ENCODE results near the gene INPP4B. TPM values are rescaled to one million over a fixed set of nuclear protein-coding genes. Genes with fewer than 3 reads are reported as not detected.

Gene INPP4B
- total RNA-seq, 3 donors from 2014 or later = 15.8 to 113 (median 93.4) TPM

GRCh38 chr4:142559986-142560385, 286.1 kb downstream of the INPP4B start:
- no peaks in the 10 kb centered on the region for H3K9me3 ChIP-seq
- H3K27me3 ChIP-seq = no peaks in the 10 kb centered on the region
- no peak for DNase-seq (ENCODE audit: low spot score in 2 of 2)
- no peak overlapping the region for H3K4me3 ChIP-seq
- no peaks in the 10 kb centered on the region for H3K36me3 ChIP-seq
- TF ChIP-seq POLR2AphosphoS5 (IDR thresholded peaks at IDR 0.05) (no peak), CTCF (IDR thresholded peaks at IDR 0.05) (no peak), POLR2A (IDR thresholded peaks at IDR 0.05) (no peak)
- H3K27ac ChIP-seq = no peak overlapping the region
- H3K4me1 ChIP-seq = no peaks in the 10 kb centered on the region
- intact Hi-C loops (cut with DNase I; ENCODE audit: low total_unique reads) = no loop called here

DNA sequence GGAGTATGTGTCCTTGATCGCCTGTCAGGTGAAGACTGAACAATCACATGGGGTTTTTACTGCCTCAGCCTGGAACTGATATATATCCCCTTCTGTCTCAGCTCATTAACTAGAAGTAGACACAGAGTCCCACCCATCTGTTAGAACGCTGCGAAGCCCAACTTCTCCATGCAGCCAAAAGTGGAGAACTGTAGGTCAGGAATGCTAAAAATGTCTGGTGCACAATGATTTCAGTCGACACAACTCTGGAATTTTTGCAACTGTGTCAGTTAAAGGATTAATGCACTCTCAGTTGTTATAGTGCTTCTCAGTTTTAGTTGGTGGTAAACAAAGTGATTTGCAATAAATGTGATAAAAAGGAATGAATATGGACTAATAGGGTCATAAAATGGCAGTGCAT, 287.2 kb downstream of the INPP4B start:
- no peak overlapping the region for H3K4me3 ChIP-seq
- no peaks in the 10 kb centered on the region for H3K36me3 ChIP-seq
- intact Hi-C loops (cut with DNase I; ENCODE audit: low total_unique reads) = no loop called here
- no peaks in the 10 kb centered on the region for H3K9me3 ChIP-seq
- no peak for TF ChIP-seq POLR2A (IDR thresholded peaks at IDR 0.05)
- TF ChIP-seq POLR2AphosphoS5 (IDR thresholded peaks at IDR 0.05) = no peak
- TF ChIP-seq CTCF (IDR thresholded peaks at IDR 0.05) = no peak
- H3K4me1 ChIP-seq = no peaks in the 10 kb centered on the region
- DNase-seq (ENCODE audit: low spot score in 2 of 2) = no peak
- H3K27me3 ChIP-seq = no peaks in the 10 kb centered on the region
- no peak overlapping the region for H3K27ac ChIP-seq

GRCh38 chr4:142557239-142557801, 288.8 kb downstream of the INPP4B start:
- H3K4me1 ChIP-seq = no peaks in the 10 kb centered on the region
- H3K4me3 ChIP-seq = no peak overlapping the region
- no peaks in the 10 kb centered on the region for H3K9me3 ChIP-seq
- H3K27me3 ChIP-seq = no peaks in the 10 kb centered on the region
- no peak overlapping the region for H3K27ac ChIP-seq
- TF ChIP-seq POLR2A (IDR thresholded peaks at IDR 0.05) (no peak), POLR2AphosphoS5 (IDR thresholded peaks at IDR 0.05) (no peak), CTCF (IDR thresholded peaks at IDR 0.05) (no peak)
- no peaks in the 10 kb centered on the region for H3K36me3 ChIP-seq
- intact Hi-C loops (cut with DNase I; ENCODE audit: low total_unique reads) = no loop called here
- DNase-seq (ENCODE audit: low spot score in 2 of 2) = no peak

DNA sequence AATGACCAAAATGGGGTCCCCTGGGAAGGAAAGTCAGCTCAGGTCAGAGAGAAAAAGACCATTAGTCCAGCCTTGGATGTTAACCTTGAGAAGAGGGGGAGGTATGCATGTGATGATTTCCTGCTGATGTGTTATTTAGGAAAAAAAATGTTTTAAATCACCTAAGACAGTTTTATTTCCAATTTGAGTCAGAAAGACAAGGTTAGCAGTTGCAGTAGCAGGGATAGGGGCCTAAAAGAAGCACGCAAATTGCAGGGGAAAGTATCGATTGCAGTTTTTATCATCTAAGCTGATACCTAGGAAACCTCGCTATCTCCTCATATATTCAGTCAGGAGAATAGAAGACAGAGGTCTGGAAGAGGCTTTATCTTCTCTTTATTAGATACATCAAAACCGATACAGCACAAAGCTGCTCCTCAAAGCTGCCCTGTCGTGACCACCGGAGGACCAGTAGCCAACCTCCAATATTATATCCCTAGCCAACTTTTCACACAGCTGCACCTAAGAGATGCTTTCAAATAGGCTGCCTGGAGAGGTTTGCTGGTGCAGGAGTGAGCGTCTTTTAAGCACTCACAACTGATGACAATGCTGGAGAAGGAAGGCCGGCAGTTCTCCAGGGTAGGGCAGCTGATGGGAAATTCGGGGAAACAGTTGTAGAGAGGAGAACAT, 289.4 kb downstream of the INPP4B start:
- TF ChIP-seq POLR2A (IDR thresholded peaks at IDR 0.05) (no peak), POLR2AphosphoS5 (IDR thresholded peaks at IDR 0.05) (no peak), CTCF (IDR thresholded peaks at IDR 0.05) (no peak)
- H3K4me3 ChIP-seq = no peak overlapping the region
- no peaks in the 10 kb centered on the region for H3K36me3 ChIP-seq
- intact Hi-C loops (cut with DNase I; ENCODE audit: low total_unique reads) = no loop called here
- H3K4me1 ChIP-seq = no peaks in the 10 kb centered on the region
- H3K27ac ChIP-seq = no peak overlapping the region
- no peaks in the 10 kb centered on the region for H3K9me3 ChIP-seq
- DNase-seq (ENCODE audit: low spot score in 2 of 2) = no peak
- H3K27me3 ChIP-seq = no peaks in the 10 kb centered on the region

- no peaks in the 10 kb centered on the region for H3K4me1 ChIP-seq
- no peak for TF ChIP-seq POLR2AphosphoS5 (IDR thresholded peaks at IDR 0.05)
- no peak for TF ChIP-seq POLR2A (IDR thresholded peaks at IDR 0.05)
- no peak for TF ChIP-seq CTCF (IDR thresholded peaks at IDR 0.05)
Measured at GRCh38 chr4:142556048-142556447, 290.1 kb downstream of the INPP4B start.

More at GRCh38 chr4:142556048-142556447, 290.1 kb downstream of the INPP4B start:
- intact Hi-C loops (cut with DNase I; ENCODE audit: low total_unique reads) = no loop called here
- H3K9me3 ChIP-seq = no peaks in the 10 kb centered on the region
- no peak for DNase-seq (ENCODE audit: low spot score in 2 of 2)
- H3K27ac ChIP-seq = no peak overlapping the region
- H3K27me3 ChIP-seq = no peaks in the 10 kb centered on the region
- no peak overlapping the region for H3K4me3 ChIP-seq
- no peaks in the 10 kb centered on the region for H3K36me3 ChIP-seq

All from breast epithelium (tissue), 4 donors.